Measurements from ENCODE around the gene CCDC9. TPM values are rescaled to one million over a fixed set of nuclear protein-coding genes. Genes with fewer than 3 reads are reported as not detected.

The CCDC9 gene
- total and polyA plus RNA-seq, 2 of the 13 experiments (the other 11 are each of a cell fraction or from before 2014, with no cell fraction given): 2.9 to 6.3 TPM

DNA sequence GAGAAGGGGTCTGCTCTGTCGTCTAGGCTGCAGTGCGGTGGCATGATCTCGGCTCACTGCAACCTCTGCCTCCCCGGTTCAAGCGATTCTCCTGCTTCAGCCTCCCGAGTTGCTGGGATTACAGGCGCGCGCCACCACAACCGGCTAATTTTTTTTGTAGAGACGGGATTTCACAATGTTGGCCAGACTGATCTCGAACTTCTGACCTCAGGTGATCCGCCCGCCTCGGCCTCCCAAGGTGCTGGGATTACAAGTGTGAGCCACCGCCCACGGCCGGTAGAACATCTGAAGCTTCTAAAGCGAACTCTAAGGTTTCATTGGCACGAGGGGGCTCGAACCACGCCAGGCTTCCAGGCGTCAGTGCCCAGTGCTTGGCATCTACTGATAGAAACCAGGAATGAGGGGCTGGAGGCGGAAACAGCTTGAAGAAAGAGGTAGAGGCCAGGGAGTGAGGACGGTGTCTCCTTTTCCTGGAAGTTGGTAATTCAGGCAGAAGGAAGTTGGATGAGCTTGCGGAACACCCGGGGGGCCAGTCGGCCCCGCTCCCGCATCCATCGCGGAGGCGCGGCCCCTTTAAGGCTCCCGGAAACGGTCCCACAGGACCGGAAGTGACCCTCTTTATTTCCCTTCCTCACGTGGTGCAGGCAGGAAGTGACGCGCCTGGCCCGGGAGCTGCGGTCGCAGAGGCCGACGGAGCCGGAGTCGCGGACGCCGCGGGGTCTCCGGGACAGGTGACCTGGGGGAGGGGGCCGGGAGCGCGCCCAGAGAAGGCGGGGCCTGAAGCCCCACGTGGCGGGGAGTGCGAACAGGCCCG lies at the start of gene CCDC9 (continued):
- no peak for TF ChIP-seq TCF12 (IDR thresholded peaks at IDR 0.05)
- TF ChIP-seq TCF12 (CRISPR knock-in tag; IDR thresholded peaks at IDR 0.05): no peak
- peak; percentile 41; the same call in 1 of the 2 replicates for TF ChIP-seq ZBTB7A (CRISPR knock-in tag; IDR thresholded peaks at IDR 0.05)
- TF ChIP-seq ZNF564 (CRISPR knock-in tag; IDR thresholded peaks at IDR 0.05): no peak
- peak in 1 of 2 experiments; percentile 49; a peak in 1 of 4 replicates for TF ChIP-seq KLF16 (CRISPR knock-in tag; IDR thresholded peaks at IDR 0.05)
- no peak for TF ChIP-seq ZNF703 (CRISPR knock-in tag; IDR thresholded peaks at IDR 0.05; ENCODE audit: borderline replicate concordance)
- peak; percentile 71; the same call in 1 of the 2 replicates for TF ChIP-seq ELF3 (CRISPR knock-in tag; IDR thresholded peaks at IDR 0.05)
- TF ChIP-seq ZNF530 (CRISPR knock-in tag; IDR thresholded peaks at IDR 0.05; ENCODE audit: low read depth): no peak
- TF ChIP-seq REL (CRISPR knock-in tag; conservative IDR thresholded peaks at IDR 0.05): 0 out of 2 replicates have a peak, but pooled peaks have one; percentile 22
- TF ChIP-seq ZNF543 (CRISPR knock-in tag; IDR thresholded peaks at IDR 0.05): no peak
- TF ChIP-seq ZNF552 (CRISPR knock-in tag; IDR thresholded peaks at IDR 0.05; ENCODE audit: borderline replicate concordance): peak; percentile 39; the same call in 1 of the 2 replicates
- TF ChIP-seq, protein P1, sequence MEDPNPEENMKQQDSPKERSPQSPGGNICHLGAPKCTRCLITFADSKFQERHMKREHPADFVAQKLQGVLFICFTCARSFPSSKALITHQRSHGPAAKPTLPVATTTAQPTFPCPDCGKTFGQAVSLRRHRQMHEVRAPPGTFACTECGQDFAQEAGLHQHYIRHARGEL (CRISPR knock-in tag; IDR thresholded peaks at IDR 0.05): peak; percentile 39; the same call in 1 of the 2 replicates
- TF ChIP-seq ERF (CRISPR knock-in tag; IDR thresholded peaks at IDR 0.05): peak; percentile 55; the same call in 1 of the 2 replicates
- TF ChIP-seq, protein P2, sequence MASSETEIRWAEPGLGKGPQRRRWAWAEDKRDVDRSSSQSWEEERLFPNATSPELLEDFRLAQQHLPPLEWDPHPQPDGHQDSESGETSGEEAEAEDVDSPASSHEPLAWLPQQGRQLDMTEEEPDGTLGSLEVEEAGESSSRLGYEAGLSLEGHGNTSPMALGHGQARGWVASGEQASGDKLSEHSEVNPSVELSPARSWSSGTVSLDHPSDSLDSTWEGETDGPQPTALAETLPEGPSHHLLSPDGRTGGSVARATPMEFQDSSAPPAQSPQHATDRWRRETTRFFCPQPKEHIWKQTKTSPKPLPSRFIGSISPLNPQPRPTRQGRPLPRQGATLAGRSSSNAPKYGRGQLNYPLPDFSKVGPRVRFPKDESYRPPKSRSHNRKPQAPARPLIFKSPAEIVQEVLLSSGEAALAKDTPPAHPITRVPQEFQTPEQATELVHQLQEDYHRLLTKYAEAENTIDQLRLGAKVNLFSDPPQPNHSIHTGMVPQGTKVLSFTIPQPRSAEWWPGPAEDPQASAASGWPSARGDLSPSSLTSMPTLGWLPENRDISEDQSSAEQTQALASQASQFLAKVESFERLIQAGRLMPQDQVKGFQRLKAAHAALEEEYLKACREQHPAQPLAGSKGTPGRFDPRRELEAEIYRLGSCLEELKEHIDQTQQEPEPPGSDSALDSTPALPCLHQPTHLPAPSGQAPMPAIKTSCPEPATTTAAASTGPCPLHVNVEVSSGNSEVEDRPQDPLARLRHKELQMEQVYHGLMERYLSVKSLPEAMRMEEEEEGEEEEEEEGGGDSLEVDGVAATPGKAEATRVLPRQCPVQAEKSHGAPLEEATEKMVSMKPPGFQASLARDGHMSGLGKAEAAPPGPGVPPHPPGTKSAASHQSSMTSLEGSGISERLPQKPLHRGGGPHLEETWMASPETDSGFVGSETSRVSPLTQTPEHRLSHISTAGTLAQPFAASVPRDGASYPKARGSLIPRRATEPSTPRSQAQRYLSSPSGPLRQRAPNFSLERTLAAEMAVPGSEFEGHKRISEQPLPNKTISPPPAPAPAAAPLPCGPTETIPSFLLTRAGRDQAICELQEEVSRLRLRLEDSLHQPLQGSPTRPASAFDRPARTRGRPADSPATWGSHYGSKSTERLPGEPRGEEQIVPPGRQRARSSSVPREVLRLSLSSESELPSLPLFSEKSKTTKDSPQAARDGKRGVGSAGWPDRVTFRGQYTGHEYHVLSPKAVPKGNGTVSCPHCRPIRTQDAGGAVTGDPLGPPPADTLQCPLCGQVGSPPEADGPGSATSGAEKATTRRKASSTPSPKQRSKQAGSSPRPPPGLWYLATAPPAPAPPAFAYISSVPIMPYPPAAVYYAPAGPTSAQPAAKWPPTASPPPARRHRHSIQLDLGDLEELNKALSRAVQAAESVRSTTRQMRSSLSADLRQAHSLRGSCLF (CRISPR knock-in tag; IDR thresholded peaks at IDR 0.05; ENCODE audit: borderline replicate concordance): no peak
- 0 out of 2 replicates have a peak, but pooled peaks have one; percentile 24 for TF ChIP-seq KLF11 (CRISPR knock-in tag; IDR thresholded peaks at IDR 0.05)
- no peak for TF ChIP-seq MAZ (IDR thresholded peaks at IDR 0.05; ENCODE audit: borderline replicate concordance, low read depth, low read length)
- no peak; the same call in 1 of the 2 replicates for TF ChIP-seq MAZ (CRISPR knock-in tag; IDR thresholded peaks at IDR 0.05; ENCODE audit: low read depth)
- TF ChIP-seq ZNF441 (CRISPR knock-in tag; IDR thresholded peaks at IDR 0.05; ENCODE audit: borderline replicate concordance): peak; percentile 98
- peak; percentile 91 for TF ChIP-seq THAP11 (CRISPR knock-in tag; IDR thresholded peaks at IDR 0.05)
- TF ChIP-seq HNF4G (IDR thresholded peaks at IDR 0.05; ENCODE audit: borderline replicate concordance, low read depth, low read length): no peak
- TF ChIP-seq HNF4G (CRISPR knock-in tag; IDR thresholded peaks at IDR 0.05; ENCODE audit: borderline replicate concordance, low read depth): no peak
- TF ChIP-seq CAMTA2 (CRISPR knock-in tag; IDR thresholded peaks at IDR 0.05; ENCODE audit: borderline replicate concordance): peak; percentile 59; the same call in 1 of the 2 replicates
- TF ChIP-seq, protein P3, sequence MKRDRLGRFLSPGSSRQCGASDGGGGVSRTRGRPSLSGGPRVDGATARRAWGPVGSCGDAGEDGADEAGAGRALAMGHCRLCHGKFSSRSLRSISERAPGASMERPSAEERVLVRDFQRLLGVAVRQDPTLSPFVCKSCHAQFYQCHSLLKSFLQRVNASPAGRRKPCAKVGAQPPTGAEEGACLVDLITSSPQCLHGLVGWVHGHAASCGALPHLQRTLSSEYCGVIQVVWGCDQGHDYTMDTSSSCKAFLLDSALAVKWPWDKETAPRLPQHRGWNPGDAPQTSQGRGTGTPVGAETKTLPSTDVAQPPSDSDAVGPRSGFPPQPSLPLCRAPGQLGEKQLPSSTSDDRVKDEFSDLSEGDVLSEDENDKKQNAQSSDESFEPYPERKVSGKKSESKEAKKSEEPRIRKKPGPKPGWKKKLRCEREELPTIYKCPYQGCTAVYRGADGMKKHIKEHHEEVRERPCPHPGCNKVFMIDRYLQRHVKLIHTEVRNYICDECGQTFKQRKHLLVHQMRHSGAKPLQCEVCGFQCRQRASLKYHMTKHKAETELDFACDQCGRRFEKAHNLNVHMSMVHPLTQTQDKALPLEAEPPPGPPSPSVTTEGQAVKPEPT (CRISPR knock-in tag; IDR thresholded peaks at IDR 0.05; ENCODE audit: low read depth): no peak
